ENCODE results near the gene UBA52.
"Not testable (repeated sequence)": the region's sequence is repeated elsewhere in the genome, so short reads cannot be mapped to it uniquely, and the experiment has no call there.

UBA52 gene

DNA sequence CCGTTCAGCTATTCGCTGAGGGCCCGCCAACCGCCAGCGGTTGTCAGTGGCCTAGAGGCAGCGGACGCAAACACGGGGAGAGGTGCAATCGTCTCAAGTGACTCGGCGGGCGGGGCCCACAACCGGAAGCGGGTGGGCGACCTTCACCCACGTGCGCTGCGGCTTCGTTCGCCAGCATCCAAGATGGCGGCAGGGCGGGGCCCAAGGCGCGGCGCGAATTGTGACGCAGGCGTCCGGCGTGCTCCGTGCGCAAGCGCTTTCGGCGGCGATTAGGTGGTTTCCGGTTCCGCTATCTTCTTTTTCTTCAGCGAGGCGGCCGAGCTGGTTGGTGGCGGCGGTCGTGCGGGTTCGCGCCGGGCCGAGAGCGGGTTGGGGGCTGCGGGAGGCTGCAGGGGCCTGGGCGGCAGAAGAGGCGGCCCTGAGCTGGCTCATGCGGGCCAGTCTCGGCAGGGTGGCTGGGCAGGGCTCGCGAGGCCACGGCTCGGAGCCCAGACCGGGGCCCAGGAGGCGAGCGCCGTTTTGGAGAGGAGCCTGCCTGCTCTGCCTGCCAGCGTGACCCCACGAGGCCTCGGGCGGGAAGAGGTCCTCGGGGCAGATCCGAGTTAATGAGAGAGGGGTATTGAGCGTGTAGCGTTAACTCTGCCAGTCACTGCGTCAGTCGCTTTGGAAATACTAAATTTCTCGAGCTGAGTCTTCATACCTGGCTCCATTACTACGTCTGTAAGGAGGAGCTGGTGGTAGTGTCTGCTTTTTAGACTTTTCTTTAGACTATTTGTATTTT, at the start of gene UBA52:
Gene UBA52, plus strand, starts transcription at position 294 of the 781 bp plus-strand sequence. CDS start 1,444 bp downstream, outside the sequence.
- DNase-seq = peak; percentile 99

DNA sequence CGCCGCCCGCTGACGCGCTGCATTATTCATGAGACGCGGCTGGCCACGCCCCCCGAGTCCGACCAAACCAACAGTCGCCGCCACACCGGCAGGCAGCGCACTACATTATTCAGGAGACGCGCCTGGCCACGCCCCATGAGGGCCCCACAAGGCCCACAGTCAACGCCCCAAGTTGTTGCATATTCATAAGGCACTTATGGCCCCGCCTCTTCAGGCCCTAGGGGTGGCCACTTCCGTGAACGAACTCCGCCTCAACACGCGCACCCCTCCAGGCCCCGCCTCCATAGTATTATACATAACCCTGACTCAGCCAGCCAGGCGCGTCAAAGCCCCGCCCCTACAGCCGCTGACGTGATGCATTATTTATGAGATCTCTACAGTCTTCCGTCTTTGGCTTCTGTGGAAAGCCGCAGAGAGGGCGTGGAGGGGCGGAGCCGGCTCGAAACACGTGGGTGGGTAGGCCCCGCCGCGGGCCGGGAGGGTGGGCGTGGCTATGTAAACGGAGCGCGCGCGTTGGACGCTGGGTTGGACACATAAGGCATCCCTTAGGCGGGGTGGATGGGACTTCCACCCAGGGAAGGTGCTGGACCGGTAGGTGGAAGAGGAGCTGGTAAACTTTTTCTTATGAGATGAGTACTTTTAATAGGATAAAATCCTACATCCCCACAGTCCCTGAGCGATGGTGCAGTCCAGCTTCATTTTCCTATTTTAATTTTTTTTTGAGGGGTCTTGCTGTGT, 49.4 kb upstream of the UBA52 start:
- peak; percentile 100 for DNase-seq

- not testable (repeated sequence) for DNase-seq
These were observed 48.7 kb upstream of the UBA52 start for GRCh38 chr19:18522862-18523440.

- DNase-seq = no peak
These were observed 47.8 kb upstream of the UBA52 start for GRCh38 chr19:18523841-18524240.

GRCh38 chr19:18526316-18526715, 45.3 kb upstream of the UBA52 start:
- DNase-seq = no peak

DNA sequence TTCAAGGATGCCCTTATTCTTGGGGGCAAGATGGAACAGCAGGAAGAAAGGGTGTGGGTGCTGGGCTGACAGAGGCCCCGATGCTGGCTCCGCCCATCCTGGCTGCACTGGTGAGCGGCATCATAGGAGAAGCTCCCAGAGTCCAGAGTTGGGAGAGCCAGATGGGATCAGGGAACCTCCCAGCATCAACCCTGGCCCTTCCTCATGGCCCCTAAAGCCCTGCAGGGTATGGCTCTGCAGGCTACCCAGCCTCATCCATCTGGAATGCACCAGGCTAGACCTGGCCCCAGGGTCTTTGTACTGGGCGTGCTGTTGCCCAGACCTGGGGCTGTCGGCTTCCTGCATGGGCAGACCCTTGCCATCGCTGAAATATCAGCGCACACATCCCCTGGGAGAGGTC, 41.9 kb upstream of the UBA52 start:
- DNase-seq = no peak

GRCh38 chr19:18531485-18531884, 40.2 kb upstream of the UBA52 start:
- no peak for DNase-seq

DNA sequence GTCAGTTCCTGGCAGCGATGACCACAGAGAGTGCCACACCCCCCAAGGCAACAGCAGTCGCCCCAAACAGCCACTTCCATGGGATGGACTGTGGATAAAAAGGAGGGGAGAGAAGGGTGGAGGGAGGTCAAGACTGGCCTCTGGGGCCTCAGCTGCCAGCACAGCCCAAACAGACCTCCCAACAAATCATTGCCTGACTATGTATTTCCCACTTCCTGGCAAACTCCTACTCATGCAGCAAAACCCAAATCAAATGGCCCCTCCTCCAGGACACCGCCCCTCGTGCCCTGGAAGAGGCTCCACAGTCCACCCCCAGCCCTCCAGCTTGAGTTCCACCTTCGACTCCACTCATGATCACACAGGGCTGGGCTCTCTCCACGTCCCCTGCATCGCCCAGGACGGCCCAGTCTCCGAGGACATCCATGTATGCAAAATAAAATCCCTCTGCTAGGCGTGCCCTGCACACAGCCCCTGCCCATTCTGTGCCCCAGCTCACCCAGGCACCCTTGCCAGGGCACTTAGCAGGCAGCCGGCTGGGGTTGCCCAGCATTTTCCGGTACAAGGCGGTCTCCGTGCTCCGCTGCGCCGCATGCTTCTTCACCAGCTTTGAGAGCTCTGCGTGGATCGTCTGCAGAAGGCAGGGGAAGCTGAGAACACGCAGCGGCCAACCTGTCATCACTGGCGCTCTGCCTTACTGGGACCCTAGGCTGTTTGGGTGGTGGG, 39.3 kb upstream of the UBA52 start:
- no peak for DNase-seq

DNA sequence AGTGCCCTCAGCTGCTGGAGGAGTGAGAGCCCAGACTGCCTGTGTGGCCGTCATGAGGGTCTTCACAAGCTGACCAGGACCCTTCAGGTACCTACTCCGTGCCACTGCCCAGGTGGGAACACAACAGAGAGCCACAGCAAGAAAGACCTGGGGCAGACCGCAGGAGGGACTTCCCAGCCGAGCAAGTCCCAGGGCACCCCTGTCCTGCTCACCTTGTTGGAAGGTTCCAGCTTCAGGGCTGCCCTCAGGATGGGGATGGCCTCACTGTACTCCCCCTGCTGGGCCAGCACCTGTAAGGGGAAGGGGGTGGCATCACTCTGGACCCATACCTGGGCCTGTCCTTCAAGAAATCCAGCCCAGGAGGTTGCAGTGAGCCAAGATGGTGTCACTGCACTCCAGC, 38.6 kb upstream of the UBA52 start:
- DNase-seq = no peak

GRCh38 chr19:18536475-18536874, 35.2 kb upstream of the UBA52 start:
- DNase-seq = no peak

DNA sequence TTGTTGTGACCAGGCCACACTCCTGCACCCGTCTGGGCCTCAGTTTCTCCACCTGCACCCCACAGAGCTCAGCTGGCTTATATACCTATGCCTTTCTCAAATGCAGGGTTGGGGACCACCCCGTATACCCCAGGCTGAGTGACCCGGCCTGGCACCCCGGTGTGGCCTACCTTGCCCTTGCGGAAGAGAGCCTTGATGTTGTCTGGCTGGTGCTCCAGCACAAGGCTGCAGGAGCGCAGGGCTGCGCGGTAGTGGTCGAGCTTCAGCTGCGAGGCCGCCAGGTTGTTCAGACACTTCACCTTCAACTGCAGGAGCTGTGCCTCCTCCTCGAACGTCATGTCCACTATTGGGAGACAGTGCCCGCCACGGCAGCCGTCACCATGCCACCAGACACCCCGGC, 34.2 kb upstream of the UBA52 start:
- DNase-seq = no peak

- no peak for DNase-seq
These were observed 33.5 kb upstream of the UBA52 start for GRCh38 chr19:18538115-18538514.

GRCh38 chr19:18539372-18539771, 32.3 kb upstream of the UBA52 start:
- no peak for DNase-seq

- not testable (repeated sequence) for DNase-seq
These were observed 31.5 kb upstream of the UBA52 start for GRCh38 chr19:18540200-18540599.

DNA sequence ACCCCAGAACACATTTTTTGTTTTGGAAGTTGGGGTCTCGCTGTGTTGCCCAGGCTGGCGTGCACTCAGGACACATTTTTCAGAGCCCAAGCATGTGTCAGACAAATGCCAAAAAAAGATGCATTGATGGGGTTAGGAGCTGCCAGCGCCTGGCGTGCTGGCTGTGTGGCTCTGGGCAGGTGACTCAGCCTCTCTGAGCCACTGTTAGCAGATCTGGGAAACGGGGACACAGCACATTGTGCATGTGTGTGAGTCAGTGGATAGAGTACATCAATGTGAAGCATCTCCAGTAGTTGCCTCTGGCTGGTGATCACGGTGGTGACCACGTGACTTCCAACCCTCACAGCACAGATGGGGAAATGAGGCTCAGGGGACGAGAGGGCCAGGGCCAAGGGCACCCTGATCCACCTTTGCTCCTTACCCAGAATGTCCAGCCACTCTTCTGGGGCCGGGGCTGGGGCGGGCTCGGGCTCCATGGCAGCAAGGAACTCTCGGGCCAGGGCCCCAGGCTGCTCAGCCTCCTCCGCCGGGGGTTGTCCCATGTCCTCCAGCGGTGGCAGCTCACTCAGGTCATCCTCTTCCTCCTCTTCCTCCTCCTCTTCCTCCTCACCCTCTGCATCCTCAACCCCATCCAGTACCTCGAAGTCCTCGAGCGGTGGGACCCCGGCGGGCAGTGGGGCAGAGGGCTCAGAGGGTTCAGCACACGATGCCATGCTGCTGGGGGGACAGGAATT, 30.2 kb upstream of the UBA52 start:
- DNase-seq = no peak

DNA sequence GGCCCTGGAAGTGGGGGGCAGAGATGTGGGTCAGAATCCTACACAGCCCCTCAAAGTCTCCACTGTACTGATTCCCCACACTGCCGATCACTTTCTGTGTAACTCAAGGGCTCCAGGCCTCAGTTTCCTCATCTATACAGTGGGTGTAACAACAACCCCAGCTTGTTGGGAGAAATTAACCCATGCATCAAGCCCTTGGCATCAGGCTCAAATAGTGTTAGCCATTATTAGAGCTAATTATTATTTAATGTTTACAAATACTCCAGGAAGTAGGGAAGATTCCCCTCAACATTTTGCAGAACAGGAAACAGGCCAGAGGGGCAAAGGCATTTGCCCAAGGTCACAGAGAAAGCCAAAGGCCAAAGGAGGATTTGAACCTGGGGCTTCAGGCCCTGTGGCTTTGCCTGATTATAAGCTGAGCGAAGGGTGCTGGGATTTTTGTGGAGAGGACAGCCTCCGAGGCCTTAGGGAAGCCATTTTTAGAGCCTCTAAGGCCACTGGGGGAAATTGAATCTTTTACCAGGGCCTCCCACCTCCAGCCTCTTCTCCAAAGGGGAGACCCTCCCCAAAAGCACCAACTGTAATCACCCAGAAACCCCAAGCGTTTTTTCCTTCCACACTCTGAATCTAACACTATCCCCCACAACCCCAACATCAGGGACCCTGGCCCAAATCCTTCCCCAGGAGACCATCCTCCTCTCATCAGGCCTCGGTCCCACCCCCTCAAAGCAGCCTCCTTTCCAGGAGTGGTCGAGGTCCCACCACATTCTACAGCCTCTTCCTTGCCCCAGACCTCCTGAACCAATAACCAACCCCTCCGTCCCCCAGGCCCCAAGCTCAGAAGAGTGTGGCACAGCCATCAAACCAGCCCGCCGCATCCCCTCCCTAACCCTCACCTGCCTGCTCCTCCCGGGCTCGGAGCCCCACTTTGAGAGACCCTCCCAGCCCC, 29.4 kb upstream of the UBA52 start:
- DNase-seq = peak; percentile 21

DNA sequence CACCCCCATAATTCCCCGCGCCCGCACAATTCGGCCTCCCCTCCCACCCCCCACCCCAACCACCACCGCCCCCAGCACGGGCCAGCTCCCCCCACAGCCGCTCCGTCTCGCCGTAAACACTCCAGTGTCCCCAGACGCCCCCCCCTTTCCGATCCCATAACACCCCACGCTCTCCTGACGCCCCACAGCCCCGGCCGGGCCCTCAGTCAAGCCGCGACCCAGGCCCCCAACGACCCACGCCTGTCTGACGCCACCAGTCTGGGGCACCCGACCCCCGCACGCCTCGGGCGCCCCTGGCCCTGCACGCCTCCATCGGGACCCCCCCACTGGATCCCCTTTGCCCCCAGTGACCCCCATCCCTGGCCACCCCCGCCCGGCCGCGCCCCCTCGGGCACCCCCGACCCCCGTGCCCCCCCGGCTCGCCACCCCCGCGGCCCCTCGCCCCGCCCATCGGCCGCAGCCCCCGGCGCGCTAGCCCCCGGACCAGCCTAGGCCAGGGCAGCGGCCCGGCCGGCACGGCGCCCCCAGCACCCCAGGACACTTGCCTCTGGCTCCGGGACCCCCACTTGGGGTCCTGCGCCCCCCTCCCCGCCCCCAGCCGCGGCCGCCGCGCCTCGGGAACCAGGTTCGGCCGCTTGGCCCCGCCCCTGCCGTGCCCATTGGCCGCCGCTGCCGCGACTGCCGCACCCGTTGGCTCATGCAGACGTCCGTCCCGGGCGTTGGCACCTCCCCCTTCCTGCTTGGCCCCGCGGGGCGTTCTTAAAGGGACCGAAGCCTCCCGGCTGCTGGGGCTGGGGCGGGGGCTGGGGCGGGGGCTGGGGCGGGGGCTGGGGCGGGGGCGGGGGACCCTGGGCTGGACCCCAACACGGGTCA, 28.5 kb upstream of the UBA52 start, which contains the start of gene FKBP8:
Gene FKBP8, minus strand, starts transcription at position 633 of the 873 bp plus-strand sequence. CDS start 1,603 bp downstream, outside the sequence.
- peak; percentile 95 for DNase-seq

- peak; percentile 99 for DNase-seq
These were observed 27.7 kb upstream of the UBA52 start for GRCh38 chr19:18543814-18544475.

DNA sequence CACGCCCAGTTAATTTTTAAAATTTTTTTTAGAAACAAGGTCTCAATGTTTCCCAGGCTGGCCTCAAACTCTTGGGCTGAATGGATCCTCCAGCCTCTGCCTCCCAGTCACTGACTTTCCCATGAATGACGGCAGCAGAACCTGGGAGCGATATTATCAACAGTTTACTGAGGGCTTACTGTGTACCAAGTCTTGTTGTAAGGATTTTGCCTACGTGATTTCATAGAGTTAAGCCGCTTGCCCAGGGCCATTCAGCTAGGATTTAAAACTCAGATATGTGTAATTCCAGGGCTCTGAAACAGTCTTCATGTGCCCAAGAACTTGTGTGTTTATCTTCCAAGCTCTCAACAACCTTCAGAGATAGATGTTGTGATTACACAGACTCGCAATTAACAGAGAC, 20.0 kb upstream of the UBA52 start:
- DNase-seq = no peak
